Hepatocyte (in vitro differentiated cells): ENCODE results near the gene COL2A1.

Source experiments
- EZH2 ChIP-seq: fragments of 200-600 bp; sonication (generic); IDR thresholded peaks from 2 replicates; pipeline ENCODE4 v1.6.1; 2016; ENCODE audit warnings: antibody characterized with exemption, mild to moderate bottlenecking, borderline replicate concordance
- TF ChIP-seq, protein P1 (sequence below): fragments of 200-600 bp; sonication (generic); IDR thresholded peaks from 2 replicates; pipeline ENCODE4 v1.5.1; 2016; ENCODE audit warnings: antibody characterized with exemption, mild to moderate bottlenecking; ENCODE audit not compliant: poor library complexity

- TF ChIP-seq, protein P1, sequence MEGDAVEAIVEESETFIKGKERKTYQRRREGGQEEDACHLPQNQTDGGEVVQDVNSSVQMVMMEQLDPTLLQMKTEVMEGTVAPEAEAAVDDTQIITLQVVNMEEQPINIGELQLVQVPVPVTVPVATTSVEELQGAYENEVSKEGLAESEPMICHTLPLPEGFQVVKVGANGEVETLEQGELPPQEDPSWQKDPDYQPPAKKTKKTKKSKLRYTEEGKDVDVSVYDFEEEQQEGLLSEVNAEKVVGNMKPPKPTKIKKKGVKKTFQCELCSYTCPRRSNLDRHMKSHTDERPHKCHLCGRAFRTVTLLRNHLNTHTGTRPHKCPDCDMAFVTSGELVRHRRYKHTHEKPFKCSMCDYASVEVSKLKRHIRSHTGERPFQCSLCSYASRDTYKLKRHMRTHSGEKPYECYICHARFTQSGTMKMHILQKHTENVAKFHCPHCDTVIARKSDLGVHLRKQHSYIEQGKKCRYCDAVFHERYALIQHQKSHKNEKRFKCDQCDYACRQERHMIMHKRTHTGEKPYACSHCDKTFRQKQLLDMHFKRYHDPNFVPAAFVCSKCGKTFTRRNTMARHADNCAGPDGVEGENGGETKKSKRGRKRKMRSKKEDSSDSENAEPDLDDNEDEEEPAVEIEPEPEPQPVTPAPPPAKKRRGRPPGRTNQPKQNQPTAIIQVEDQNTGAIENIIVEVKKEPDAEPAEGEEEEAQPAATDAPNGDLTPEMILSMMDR = no peak
- no peak for TF ChIP-seq EZH2
These were observed 7.8 kb upstream of the COL2A1 start for GRCh38 chr12:48012070-48012469.
